Body of pancreas (tissue), 4 donors: Measurements from ENCODE around the gene TFDP2.

Source experiments
- POLR2A ChIP-seq, 3 donors: fragments of 450-650 bp; IDR thresholded peaks; one replicate each; pipeline ENCODE4 v1.6.1; 2016; ENCODE audit warnings: antibody characterized with exemption in 3 of 3, mild to moderate bottlenecking in 2 of 3
- TF ChIP-seq, protein P1 (sequence below), 7 experiments: fragments of 450-650 bp in 4 of 7; fragments of 200-600 bp in 3 of 7; sonication (generic) in 3 of 7; IDR thresholded peaks; one replicate each; pipeline ENCODE4 v1.5.1; 2016 to 2019; ENCODE audit warnings: antibody characterized with exemption in 7 of 7

- TF ChIP-seq, protein P1, sequence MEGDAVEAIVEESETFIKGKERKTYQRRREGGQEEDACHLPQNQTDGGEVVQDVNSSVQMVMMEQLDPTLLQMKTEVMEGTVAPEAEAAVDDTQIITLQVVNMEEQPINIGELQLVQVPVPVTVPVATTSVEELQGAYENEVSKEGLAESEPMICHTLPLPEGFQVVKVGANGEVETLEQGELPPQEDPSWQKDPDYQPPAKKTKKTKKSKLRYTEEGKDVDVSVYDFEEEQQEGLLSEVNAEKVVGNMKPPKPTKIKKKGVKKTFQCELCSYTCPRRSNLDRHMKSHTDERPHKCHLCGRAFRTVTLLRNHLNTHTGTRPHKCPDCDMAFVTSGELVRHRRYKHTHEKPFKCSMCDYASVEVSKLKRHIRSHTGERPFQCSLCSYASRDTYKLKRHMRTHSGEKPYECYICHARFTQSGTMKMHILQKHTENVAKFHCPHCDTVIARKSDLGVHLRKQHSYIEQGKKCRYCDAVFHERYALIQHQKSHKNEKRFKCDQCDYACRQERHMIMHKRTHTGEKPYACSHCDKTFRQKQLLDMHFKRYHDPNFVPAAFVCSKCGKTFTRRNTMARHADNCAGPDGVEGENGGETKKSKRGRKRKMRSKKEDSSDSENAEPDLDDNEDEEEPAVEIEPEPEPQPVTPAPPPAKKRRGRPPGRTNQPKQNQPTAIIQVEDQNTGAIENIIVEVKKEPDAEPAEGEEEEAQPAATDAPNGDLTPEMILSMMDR (IDR thresholded peaks at IDR 0.05) = no peak
- no peak for TF ChIP-seq POLR2A (IDR thresholded peaks at IDR 0.05)
Measured at GRCh38 chr3:142154186-142154585, 4.8 kb upstream of the TFDP2 start.
